GM08714 (cell line): ENCODE results near the gene ERCC6L.

Source experiments
- H3K4me3 ChIP-seq: fragments of 200-500 bp; sonication (Bioruptor generic); 2 replicates; pipeline ENCODE4 v1.5.1; 2014; ENCODE audit warnings: mild to moderate bottlenecking, low read length, inconsistent platforms
- ZNF274 ChIP-seq: IDR thresholded peaks from 2 replicates; pipeline ENCODE4 v1.6.1; 2012; ENCODE audit warnings: mild to moderate bottlenecking, low read depth, low read length

The ERCC6L gene

DNA sequence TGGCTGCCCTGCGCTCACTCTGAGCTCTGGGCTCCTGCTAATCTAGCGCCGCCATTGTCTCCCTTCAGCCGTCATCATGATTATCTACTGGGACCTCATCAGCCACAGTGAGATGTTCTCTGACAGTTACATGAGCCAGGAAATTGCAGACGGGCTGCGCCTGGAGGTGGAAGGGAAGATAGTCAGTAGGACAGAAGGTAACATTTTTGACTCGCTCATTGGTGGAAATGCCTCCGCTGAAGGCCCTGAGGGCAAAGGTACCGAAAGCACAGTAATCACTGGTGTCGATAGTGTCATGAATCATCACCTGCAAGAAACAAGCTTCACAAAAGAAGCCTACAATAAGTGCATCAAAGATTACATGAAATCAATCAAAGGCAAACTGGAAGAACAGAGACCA, 79.1 kb downstream of the ERCC6L start:
- H3K4me3 ChIP-seq: no peak overlapping the region
- TF ChIP-seq ZNF274: no peak

DNA sequence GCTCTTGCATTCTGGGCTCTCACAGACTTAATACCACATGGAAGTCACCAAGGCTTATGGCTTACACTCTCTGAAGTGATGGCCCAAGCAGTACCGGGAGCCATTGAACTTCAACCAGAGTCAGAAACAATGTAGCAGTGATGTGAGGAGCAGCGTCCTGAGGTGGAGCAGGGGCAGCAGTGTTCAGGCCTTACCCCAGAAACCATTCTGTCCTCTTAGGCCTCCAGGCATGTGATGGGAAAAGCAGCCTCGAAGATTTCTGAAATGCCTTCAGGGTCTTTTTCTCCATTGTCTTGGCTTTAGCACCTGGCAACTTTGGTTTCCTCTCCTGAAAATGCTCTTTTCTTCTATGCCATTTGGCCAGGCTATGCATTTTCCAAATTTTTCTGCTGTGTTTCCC, 80.1 kb downstream of the ERCC6L start:
- H3K4me3 ChIP-seq: no peak overlapping the region
- TF ChIP-seq ZNF274: no peak
